Endothelial cell (in vitro differentiated cells): Measurements from ENCODE around the gene HDAC7. TPM values are rescaled to one million over a fixed set of nuclear protein-coding genes. Genes with fewer than 3 reads are reported as not detected.

Experiments
- DNase-seq: peaks from one replicate; pipeline ENCODE4 v3.0.0; 2021; ENCODE audit warnings: low spot score
- H3K27ac Mint-ChIP-seq: one replicate; pipeline ENCODE4 v1.8.0; 2021; ENCODE audit warnings: mixed read lengths, inconsistent platforms; ENCODE audit not compliant: unreplicated experiment
- H3K27me3 Mint-ChIP-seq: one replicate; pipeline ENCODE4 v1.8.0; 2021; ENCODE audit warnings: mild to moderate bottlenecking, moderate library complexity, mixed read lengths, inconsistent platforms; ENCODE audit not compliant: unreplicated experiment
- H3K36me3 Mint-ChIP-seq: one replicate; pipeline ENCODE4 v1.8.0; 2021; ENCODE audit warnings: mild to moderate bottlenecking, low read depth, mixed read lengths, inconsistent platforms; ENCODE audit not compliant: unreplicated experiment
- H3K4me1 Mint-ChIP-seq: one replicate; pipeline ENCODE4 v1.8.0; 2021; ENCODE audit warnings: mild to moderate bottlenecking, mixed read lengths, inconsistent platforms; ENCODE audit not compliant: unreplicated experiment
- H3K4me3 Mint-ChIP-seq: one replicate; pipeline ENCODE4 v1.8.0; 2021; ENCODE audit warnings: mild to moderate bottlenecking, mixed read lengths, inconsistent platforms; ENCODE audit not compliant: unreplicated experiment
- H3K9me3 Mint-ChIP-seq: one replicate; pipeline ENCODE4 v1.8.0; 2021; ENCODE audit warnings: mixed read lengths, inconsistent platforms; ENCODE audit not compliant: unreplicated experiment
- total RNA-seq: library from RNA; stranded (reverse); fragmentation: NEBNext Ultra II Directional; extraction: Animal tissue kit (Norgen Biotek cat#: 25700); gene quantifications from one replicate; pipeline ENCODE4 v1.2.1, GENCODE V29; 2021; ENCODE audit not compliant: unreplicated experiment
- TF ChIP-seq, protein P1 (sequence below): fragments of 200-600 bp; sonication (generic); IDR thresholded peaks from one replicate; pipeline ENCODE4 v1.5.0; 2021; ENCODE audit warnings: antibody characterized with exemption; ENCODE audit not compliant: unreplicated experiment

Gene HDAC7
- total RNA-seq, 1 donor from 2014 or later: 387 TPM

DNA sequence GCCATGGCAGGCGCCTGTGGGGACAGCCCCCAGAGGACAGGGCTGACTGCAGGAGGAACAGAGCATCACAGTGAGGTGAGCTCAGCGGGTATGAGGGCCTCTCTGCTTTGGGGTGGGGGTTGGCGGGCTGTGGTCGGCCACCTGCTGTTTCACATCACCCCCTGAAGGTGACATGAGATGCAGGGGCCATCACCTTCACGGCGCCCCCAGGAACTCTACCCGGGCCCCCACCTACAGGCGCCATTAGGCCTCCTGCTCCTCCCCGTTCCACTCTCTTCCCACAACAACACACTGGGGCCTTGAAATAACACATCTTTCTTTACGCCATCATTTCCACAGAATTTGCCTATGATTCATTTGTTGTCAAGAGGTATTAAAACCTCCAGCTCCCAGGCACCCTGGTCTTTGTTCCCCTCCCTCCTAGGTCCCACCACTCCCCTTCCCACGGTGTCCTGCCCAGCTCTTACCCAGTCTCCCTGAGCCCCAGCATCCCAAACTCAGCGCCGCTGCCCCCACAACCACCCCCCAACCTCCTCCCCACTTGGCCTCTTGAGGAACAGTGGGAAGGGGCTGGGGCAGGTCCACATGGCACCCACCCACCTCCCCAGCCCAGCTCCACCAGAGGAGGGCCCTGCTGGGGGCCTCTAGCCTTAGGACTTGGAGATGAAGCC, 12.7 kb upstream of the HDAC7 start:
- no peak overlapping the region for H3K4me3 Mint-ChIP-seq
- H3K9me3 Mint-ChIP-seq: no peaks in the 10 kb centered on the region
- H3K27me3 Mint-ChIP-seq: peaks cover 8% of the 10 kb centered on the region
- no peak overlapping the region for H3K27ac Mint-ChIP-seq
- no peak for DNase-seq
- peaks cover 58% of the 10 kb centered on the region for H3K4me1 Mint-ChIP-seq
- no peaks in the 10 kb centered on the region for H3K36me3 Mint-ChIP-seq
- TF ChIP-seq, protein P1, sequence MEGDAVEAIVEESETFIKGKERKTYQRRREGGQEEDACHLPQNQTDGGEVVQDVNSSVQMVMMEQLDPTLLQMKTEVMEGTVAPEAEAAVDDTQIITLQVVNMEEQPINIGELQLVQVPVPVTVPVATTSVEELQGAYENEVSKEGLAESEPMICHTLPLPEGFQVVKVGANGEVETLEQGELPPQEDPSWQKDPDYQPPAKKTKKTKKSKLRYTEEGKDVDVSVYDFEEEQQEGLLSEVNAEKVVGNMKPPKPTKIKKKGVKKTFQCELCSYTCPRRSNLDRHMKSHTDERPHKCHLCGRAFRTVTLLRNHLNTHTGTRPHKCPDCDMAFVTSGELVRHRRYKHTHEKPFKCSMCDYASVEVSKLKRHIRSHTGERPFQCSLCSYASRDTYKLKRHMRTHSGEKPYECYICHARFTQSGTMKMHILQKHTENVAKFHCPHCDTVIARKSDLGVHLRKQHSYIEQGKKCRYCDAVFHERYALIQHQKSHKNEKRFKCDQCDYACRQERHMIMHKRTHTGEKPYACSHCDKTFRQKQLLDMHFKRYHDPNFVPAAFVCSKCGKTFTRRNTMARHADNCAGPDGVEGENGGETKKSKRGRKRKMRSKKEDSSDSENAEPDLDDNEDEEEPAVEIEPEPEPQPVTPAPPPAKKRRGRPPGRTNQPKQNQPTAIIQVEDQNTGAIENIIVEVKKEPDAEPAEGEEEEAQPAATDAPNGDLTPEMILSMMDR: no peak

DNA sequence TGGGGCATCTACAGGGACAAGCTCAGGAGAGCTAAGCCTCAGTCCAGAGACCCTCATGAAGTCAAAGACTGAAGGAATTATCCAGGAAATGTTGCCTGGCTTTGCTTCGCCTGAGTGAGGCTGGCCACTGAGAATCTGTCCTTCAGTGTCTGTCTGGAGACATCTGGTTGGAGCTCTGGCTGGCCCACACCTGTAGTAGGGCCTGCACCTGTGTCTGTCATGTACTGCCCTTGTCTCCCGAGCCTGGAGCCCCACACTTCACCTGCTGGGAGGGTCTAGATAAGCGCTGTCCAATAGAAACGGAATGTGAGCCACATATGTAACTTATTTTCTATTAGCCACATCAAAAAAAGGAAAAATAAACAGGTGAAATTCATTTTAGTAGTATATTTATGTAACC, 9.9 kb upstream of the HDAC7 start:
- Mint-ChIP-seq H3K9me3 (no peaks in the 10 kb centered on the region), H3K4me3 (no peak overlapping the region), H3K36me3 (no peaks in the 10 kb centered on the region), H3K27me3 (peaks cover 7% of the 10 kb centered on the region), H3K4me1 (peaks cover 51% of the 10 kb centered on the region), H3K27ac (peak overlapping the region; percentile 24)
- DNase-seq: no peak
- TF ChIP-seq, protein P1: no peak

DNA sequence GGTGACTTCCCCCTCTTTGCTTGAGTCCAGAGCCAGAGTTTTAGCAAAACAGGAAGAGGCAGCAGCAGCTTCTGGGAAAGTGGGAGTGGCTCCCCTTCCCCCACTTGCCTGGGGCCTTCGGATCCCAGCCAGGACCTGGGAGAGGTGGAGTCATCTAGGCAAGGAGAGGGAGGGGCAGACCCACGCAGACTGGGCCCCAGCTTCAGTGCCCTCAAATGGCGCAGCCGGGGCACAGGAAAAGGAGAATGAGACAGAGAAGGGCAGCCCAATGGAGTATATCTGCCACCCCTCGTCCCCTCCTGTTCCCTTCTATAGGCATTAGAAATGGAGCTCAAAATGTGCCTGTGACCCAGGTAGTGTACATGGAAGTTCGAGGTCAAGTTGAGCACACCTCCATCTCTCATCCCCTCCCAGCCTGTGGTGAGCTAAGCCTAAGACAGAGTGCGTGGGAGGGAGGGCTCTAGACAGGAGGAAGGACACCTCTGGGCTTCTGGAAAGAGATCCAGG, 9.3 kb upstream of the HDAC7 start:
- Mint-ChIP-seq H3K36me3 (no peaks in the 10 kb centered on the region), H3K9me3 (no peaks in the 10 kb centered on the region), H3K4me3 (no peak overlapping the region), H3K4me1 (peaks cover 51% of the 10 kb centered on the region), H3K27ac (no peak overlapping the region), H3K27me3 (peaks cover 9% of the 10 kb centered on the region)
- TF ChIP-seq, protein P1: no peak
- DNase-seq: no peak

DNA sequence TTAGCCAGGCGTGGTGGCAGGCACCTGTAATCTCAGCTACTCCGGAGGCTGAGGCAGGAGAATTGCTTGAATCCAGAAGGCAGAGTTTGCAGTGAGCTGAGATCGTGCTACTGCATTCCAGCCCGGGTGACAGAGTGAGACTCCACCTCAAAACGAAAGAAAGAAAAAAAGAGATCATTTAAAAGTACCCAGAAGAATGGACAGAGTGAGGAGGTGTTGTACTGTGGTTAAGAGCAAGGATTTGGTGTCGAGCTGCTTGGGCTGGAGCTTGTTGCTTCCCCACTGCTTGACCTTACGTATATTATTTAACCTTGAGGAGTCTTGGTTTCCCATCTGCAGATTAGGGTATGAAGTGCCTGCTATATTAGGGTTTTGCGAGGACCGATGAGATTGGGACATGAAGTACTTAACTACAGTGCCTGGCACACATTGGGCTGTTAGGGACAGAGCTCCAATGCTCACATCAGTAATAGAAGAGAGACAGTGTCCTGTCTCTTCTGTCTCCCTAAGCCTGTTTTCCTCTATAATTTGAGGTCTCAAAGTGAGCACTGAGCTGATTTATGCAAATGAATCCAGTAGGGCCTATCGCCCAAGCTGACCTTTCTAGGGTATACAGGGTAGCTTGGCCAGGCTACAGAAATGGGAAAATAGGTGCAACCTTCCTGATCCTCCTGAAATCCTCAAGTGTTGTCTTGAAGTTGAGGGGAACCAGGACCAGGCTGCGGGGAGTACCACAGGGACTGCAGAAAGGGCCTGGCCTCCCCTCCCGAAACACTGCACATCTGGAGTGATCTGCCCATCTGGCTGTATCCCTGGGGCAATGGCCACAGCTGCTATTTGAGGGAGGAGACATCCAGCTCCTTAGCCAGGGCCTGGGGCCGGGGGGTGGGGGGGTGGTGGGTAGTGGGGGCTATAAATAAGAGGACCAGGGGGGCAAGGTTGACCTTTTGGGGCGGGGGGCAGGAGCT, 8.6 kb upstream of the HDAC7 start:
- no peak for DNase-seq
- H3K27ac Mint-ChIP-seq: peak overlapping the region; percentile 42
- no peaks in the 10 kb centered on the region for H3K36me3 Mint-ChIP-seq
- H3K9me3 Mint-ChIP-seq: no peaks in the 10 kb centered on the region
- no peak overlapping the region for H3K4me3 Mint-ChIP-seq
- TF ChIP-seq, protein P1: no peak
- peaks cover 53% of the 10 kb centered on the region for H3K4me1 Mint-ChIP-seq
- H3K27me3 Mint-ChIP-seq: peaks cover 9% of the 10 kb centered on the region
